ENCODE data around the gene PQBP1.

GRCh38 chrX:48908600-48908999, 10.9 kb downstream of the PQBP1 start:
- TF ChIP-seq PBX3 (CRISPR knock-in tag; IDR thresholded peaks at IDR 0.05): no peak
- no peak for TF ChIP-seq TCF7L2 (IDR thresholded peaks at IDR 0.05; ENCODE audit: borderline replicate concordance, low read depth, low read length)
- no peak for TF ChIP-seq ZNF10 (tag by site-specific recombination; IDR thresholded peaks at IDR 0.05)
- TF ChIP-seq CTCF (tag by site-specific recombination; IDR thresholded peaks at IDR 0.05): no peak
- no peak for TF ChIP-seq ZBTB10 (tag by site-specific recombination; IDR thresholded peaks at IDR 0.05)
- TF ChIP-seq ZNF660 (tag by site-specific recombination; IDR thresholded peaks at IDR 0.05): no peak
- TF ChIP-seq ZNF175 (tag by site-specific recombination; IDR thresholded peaks at IDR 0.05): no peak
- no peak for TF ChIP-seq OSR2 (tag by site-specific recombination; IDR thresholded peaks at IDR 0.05)
- TF ChIP-seq YY1 (tag by site-specific recombination; IDR thresholded peaks at IDR 0.05): no peak
- no peak for TF ChIP-seq ZNF776 (tag by site-specific recombination; IDR thresholded peaks at IDR 0.05; ENCODE audit: borderline replicate concordance)
- TF ChIP-seq REST (tag by site-specific recombination; IDR thresholded peaks at IDR 0.05): no peak
